Myocyte (in vitro differentiated cells): ENCODE results near the gene SIAH1. TPM values are rescaled to one million over a fixed set of nuclear protein-coding genes. Genes with fewer than 3 reads are reported as not detected.
"Not testable (repeated sequence)": the region's sequence is repeated elsewhere in the genome, so short reads cannot be mapped to it uniquely, and the experiment has no call there.

Experiments used
- DNase-seq: peaks from one replicate; pipeline ENCODE4 v3.0.0-alpha.2; 2012; ENCODE audit warnings: low read depth
- total RNA-seq: library from RNA; depleted of rRNA; stranded (reverse); fragments of >200 nt; gene quantifications from 2 replicates; pipeline ENCODE4 v1.2.3, GENCODE V29; 2014

SIAH1 gene
- total RNA-seq, 1 donor from 2014 or later, result 24.6 TPM

- no peak for DNase-seq
These were observed 50.9 kb downstream of the SIAH1 start for GRCh38 chr16:48334325-48334724.

- DNase-seq, result no peak
These were observed 52.2 kb downstream of the SIAH1 start for GRCh38 chr16:48332978-48333377.

DNA sequence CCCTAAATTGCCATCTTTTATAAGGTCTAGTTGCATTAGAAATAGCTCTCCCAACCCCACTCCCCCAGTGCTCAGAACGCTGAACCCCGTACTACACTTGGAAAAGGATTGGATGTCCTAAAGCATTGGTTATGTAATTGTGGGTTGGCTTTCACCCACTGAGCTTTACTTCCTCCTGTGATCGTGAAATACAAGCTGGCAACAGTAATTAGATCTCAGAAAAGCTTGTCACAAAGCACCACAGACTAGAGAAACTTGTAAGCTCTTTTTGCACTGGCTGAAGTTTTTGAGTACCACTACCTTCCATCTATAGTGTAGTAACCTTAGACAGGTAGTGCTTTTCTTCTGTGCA is 54.4 kb downstream of the SIAH1 start:
- peak; percentile 55 for DNase-seq

GRCh38 chr16:48330189-48330840 is 54.9 kb downstream of the SIAH1 start:
- DNase-seq, result peak; percentile 28

- no peak for DNase-seq
These were observed 56.1 kb downstream of the SIAH1 start for GRCh38 chr16:48329138-48329537.

GRCh38 chr16:48326915-48327314 is 58.3 kb downstream of the SIAH1 start:
- no peak for DNase-seq

DNA sequence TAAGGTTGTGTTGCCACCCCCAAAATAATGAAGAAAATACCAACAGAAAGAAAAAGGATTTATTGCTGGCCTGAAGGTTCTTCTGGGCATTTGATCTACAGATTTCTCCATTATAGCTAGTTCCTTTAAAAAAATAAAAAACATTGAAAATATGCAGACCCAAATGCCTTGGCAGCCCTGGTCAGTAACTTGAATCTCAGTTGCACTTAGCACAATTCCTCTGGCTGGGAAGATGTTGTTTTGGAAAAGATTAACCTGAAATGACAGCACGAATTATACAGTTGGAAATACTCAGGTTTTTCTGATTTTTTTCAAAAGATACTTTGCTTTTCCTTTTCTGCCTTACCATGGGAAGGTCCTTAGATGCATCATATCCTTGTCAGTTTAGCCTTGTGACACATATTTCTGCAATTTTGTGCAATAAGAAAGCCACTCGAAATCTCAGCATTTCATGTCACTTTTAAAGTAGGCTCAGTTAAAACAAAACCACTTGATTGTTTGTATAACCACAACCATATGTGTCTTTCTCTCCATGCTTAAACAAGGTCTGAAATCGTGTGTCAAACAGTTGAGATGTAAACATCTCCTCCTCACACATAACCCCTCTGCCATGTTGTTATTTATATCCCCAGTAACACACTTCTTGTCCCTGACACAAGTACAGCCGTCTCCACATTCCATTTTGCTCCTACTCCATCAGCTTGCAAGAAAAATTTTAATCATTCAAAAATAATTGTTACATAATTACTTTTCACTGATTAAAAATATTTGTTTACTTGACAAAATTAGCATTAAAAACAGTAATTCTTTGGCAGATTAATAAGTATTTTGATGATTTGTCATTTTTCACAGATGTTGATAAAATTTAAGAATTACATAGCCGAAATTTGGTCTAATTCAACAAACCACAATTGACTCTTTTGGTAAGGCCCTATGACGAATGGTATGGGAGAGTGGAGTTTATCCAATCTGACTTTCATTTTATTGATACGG is 61.1 kb downstream of the SIAH1 start:
- no peak for DNase-seq

GRCh38 chr16:48321317-48322036 is 63.7 kb downstream of the SIAH1 start:
- DNase-seq, result no peak

- DNase-seq, result no peak
These were observed 66.6 kb downstream of the SIAH1 start for GRCh38 chr16:48318630-48319029.

DNA sequence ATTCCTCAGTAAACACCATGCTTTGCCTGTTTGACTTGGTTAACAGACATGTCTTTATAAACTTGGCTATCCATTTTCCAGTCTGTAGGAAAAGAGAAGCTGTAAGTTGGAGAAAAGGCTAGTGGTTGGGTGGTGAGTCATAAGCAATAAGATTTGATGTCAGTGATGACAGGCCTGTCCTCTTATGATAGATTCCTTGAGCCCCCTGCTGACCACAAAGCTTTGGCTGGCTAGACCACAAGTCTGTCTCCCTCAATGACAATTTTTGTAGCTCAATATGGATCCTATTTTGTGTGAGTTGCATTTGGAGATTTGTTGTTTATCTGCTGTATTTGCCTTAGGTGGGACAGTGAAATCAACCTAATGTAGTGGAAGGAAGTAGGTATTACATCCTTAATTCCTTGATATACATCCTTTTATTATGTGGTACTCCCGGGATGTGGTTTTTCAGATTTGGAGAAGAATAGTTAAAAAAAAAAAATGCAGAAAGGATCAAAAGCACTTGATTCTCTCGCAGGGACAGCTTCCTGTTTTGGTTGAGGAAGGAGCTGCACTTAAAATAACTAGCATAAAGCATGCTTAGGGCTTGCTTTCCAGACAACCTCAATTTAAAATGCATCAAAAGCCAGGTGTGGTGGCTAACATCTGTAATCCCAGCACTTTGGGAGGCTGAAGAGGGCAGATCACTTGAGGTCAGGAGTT is 67.4 kb downstream of the SIAH1 start:
- peak; percentile 71 for DNase-seq

DNA sequence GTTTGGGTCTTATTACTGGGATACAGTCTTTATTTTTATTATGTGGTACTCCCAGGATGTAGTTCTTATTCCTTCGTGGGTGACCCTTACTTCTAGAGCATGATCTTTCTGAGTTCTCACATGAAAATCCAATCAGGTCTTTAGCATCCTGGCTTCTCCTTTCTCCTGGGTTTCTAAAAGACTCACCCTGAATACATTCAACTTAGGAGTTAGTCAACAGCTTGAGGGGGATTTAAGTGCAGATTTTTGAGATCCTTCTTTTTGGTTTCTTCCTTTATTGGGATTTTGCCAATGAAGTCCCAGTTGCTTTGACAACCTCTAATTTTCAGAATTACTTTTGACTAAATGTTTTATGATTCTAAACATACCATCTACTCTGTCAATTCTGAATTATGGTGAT is 68.2 kb downstream of the SIAH1 start:
- no peak for DNase-seq

- DNase-seq, result not testable (repeated sequence)
These were observed 71.3 kb downstream of the SIAH1 start for GRCh38 chr16:48313905-48314304.

- no peak for DNase-seq
These were observed 74.1 kb downstream of the SIAH1 start for GRCh38 chr16:48310908-48311641.

Other genes with a start within 250 kb of the SIAH1 start
- gene ABCC12, start 229.4 kb downstream of the SIAH1 start, total RNA-seq, result 0.05 TPM in 1 of 2 replicates, not detected in the other
- gene LONP2, start 141.1 kb downstream of the SIAH1 start, total RNA-seq, result 49.7 and 50.8 TPM in 2 replicates
- gene ABCC11, start 137.9 kb downstream of the SIAH1 start, total RNA-seq, result not detected in 2 replicates
- 19.1 and 21.3 TPM in 2 replicates for gene N4BP1, start 224.8 kb upstream of the SIAH1 start, total RNA-seq